Regular cardiac myocyte (primary cell): Measurements from ENCODE around the gene DNAJB4. TPM values are rescaled to one million over a fixed set of nuclear protein-coding genes. Genes with fewer than 3 reads are reported as not detected.

Experiments
- total RNA-seq: library from RNA; depleted of rRNA; stranded (reverse); fragments of >200 nt; gene quantifications from 2 replicates; pipeline ENCODE4 v1.2.3, GENCODE V29; 2014

Gene DNAJB4
- total RNA-seq: 205 and 283 TPM in 2 replicates

GRCh38 chr1:78004719-78005447 lies at the start of gene DNAJB4:
TSS of gene DNAJB4 (plus strand) at chr1:78004939. CDS start at chr1:78005111, 172 bp downstream.

GRCh38 chr1:77978969-77979876 lies 25.5 kb upstream of the DNAJB4 start, which contains the start of gene FUBP1:
TSS of gene FUBP1 (minus strand) at chr1:77979072. CDS start at chr1:77979004, 68 bp downstream.

GRCh38 chr1:78045926-78046778 lies 41.4 kb downstream of the DNAJB4 start, which contains the start of gene GIPC2:
TSS of gene GIPC2 (plus strand) at chr1:78045966. CDS start at chr1:78046095, 129 bp downstream.

Other genes with a start within 250 kb of the DNAJB4 start
- gene USP33, start 245.1 kb upstream of the DNAJB4 start, total RNA-seq: 78.4 and 122 TPM in 2 replicates
- gene MIGA1, start 225.3 kb upstream of the DNAJB4 start, total RNA-seq: 19.6 and 20.0 TPM in 2 replicates
- gene NEXN, start 116.3 kb upstream of the DNAJB4 start, total RNA-seq: 11.6 and 12.5 TPM in 2 replicates
- 76.7 and 148 TPM in 2 replicates for gene FUBP1, start 25.9 kb upstream of the DNAJB4 start, total RNA-seq
- 3.5 and 5.9 TPM in 2 replicates for gene GIPC2, start 41.0 kb downstream of the DNAJB4 start, total RNA-seq